GM12878 (cell line): ENCODE results near the gene AFG1L.

Source experiments
- BCLAF1 ChIP-seq: fragments of 450-650 bp; IDR thresholded peaks from 2 replicates; pipeline ENCODE4 v1.6.1; 2017; ENCODE audit warnings: antibody characterized with exemption, mild to moderate bottlenecking, moderate library complexity
- CBX3 ChIP-seq: fragments of 200-600 bp; sonication (generic); IDR thresholded peaks from 2 replicates; pipeline ENCODE4 v1.6.1; 2016; ENCODE audit warnings: low read depth, borderline replicate concordance
- CTCF ChIP-seq, 3 experiments: IDR thresholded peaks in 2 of 3; conservative IDR thresholded peaks in 1 of 3; 2 replicates each; pipeline ENCODE4 v1.5.1; 2011; ENCODE audit warnings: low read depth in 3 of 3, low read length in 3 of 3, mild to moderate bottlenecking in 3 of 3, control low read depth in 2 of 3, moderate library complexity in 2 of 3, inconsistent platforms in 1 of 3, mixed read lengths in 1 of 3; ENCODE audit not compliant: control insufficient read depth in 2 of 3, insufficient read depth in 1 of 3; ENCODE audit errors: extremely low read depth in 1 of 3
- ELK1 ChIP-seq: IDR thresholded peaks from 2 replicates; pipeline ENCODE4 v1.6.1; 2012; ENCODE audit warnings: low read depth, low read length, improper control_type of control experiment
- JUND ChIP-seq: IDR thresholded peaks from 2 replicates; pipeline ENCODE4 v1.6.1; 2012; ENCODE audit warnings: low read depth, mild to moderate bottlenecking, low read length, improper control_type of control experiment, moderate library complexity
- MAX ChIP-seq: IDR thresholded peaks from 2 replicates; pipeline ENCODE4 v1.6.1; 2012; ENCODE audit warnings: low read depth, low read length, improper control_type of control experiment
- NR2C2 ChIP-seq: IDR thresholded peaks from 2 replicates; pipeline ENCODE4 v1.6.1; 2011; ENCODE audit warnings: borderline replicate concordance, low read depth; ENCODE audit not compliant: control insufficient read depth, insufficient read length
- PAX5 ChIP-seq: IDR thresholded peaks from 2 replicates; pipeline ENCODE4 v1.6.1; 2011; ENCODE audit warnings: low read depth, low read length, borderline replicate concordance
- POLR2AphosphoS5 ChIP-seq: IDR thresholded peaks from 2 replicates; pipeline ENCODE4 v1.6.1; 2011; ENCODE audit warnings: mild to moderate bottlenecking, low read length, inconsistent platforms
- RELA ChIP-seq: fragments of 450-650 bp; IDR thresholded peaks from 2 replicates; pipeline ENCODE4 v1.8.0; 2014; ENCODE audit warnings: borderline replicate concordance; ENCODE audit not compliant: partially characterized antibody
- TBL1XR1 ChIP-seq: IDR thresholded peaks from 2 replicates; pipeline ENCODE4 v1.6.1; 2012; ENCODE audit warnings: low read depth, low read length, improper control_type of control experiment
- TCF12 ChIP-seq: IDR thresholded peaks from 2 replicates; pipeline ENCODE4 v1.6.1; 2011; ENCODE audit warnings: low read depth, mild to moderate bottlenecking, low read length
- YY1 ChIP-seq: IDR thresholded peaks from 2 replicates; pipeline ENCODE4 v1.6.1; 2011; ENCODE audit warnings: low read depth, mild to moderate bottlenecking, low read length

GRCh38 chr6:108476376-108476775 lies 181.5 kb downstream of the AFG1L start:
- TF ChIP-seq CTCF (IDR thresholded peaks at IDR 0.05 in 2 of 3, conservative IDR thresholded peaks at IDR 0.05 in 1 of 3; ENCODE audit: control insufficient read depth in 2 of 3, extremely low read depth in 1 of 3, insufficient read depth in 1 of 3, low read depth in 3 of 3, low read length in 3 of 3) (no peak), MAX (no peak), JUND (no peak), YY1 (no peak), BCLAF1 (no peak), TBL1XR1 (no peak), PAX5 (no peak), RELA (no peak), TCF12 (no peak), POLR2AphosphoS5 (no peak), ELK1 (no peak), NR2C2 (no peak), CBX3 (no peak)
